ENCODE results near the gene RAB13. TPM values are rescaled to one million over a fixed set of nuclear protein-coding genes. Genes with fewer than 3 reads are reported as not detected.

The RAB13 gene
- total and polyA plus RNA-seq, 2 of the 13 experiments (the other 11 are each of a cell fraction or from before 2014, with no cell fraction given), result 15.9 to 24.7 TPM

GRCh38 chr1:153958111-153958960, 27.8 kb downstream of the RAB13 start, which contains the start of gene CRTC2 (continued):
- TF ChIP-seq ZBTB49 (CRISPR knock-in tag; IDR thresholded peaks at IDR 0.05; ENCODE audit: borderline replicate concordance) (no peak), ATF4 (CRISPR knock-in tag; IDR thresholded peaks at IDR 0.05) (no peak), POLR2AphosphoS5 (IDR thresholded peaks at IDR 0.05; ENCODE audit: low read depth, low read length) (peak; percentile 71), HNF4A (CRISPR knock-in tag; IDR thresholded peaks at IDR 0.05) (no peak), SAFB2 (CRISPR knock-in tag; IDR thresholded peaks at IDR 0.05; ENCODE audit: borderline replicate concordance, low read depth) (peak; percentile 53; the same call in 1 of the 2 replicates), MAFK (conservative IDR thresholded peaks at IDR 0.05 in 1 of 2, IDR thresholded peaks at IDR 0.05 in 1 of 2; ENCODE audit: low read length in 2 of 2) (0 out of 4 replicates have a peak, but pooled peaks of 1 of the 2 experiments have one; percentile 10), PRMT3 (CRISPR knock-in tag; IDR thresholded peaks at IDR 0.05; ENCODE audit: borderline replicate concordance, low read depth) (0 out of 2 replicates have a peak, but pooled peaks have one; percentile 50), ZNF670 (CRISPR knock-in tag; IDR thresholded peaks at IDR 0.05; ENCODE audit: borderline replicate concordance) (0 out of 2 replicates have a peak, but pooled peaks have one; percentile 60), DR1 (CRISPR knock-in tag; IDR thresholded peaks at IDR 0.05) (peak; percentile 54; the same call in 1 of the 2 replicates), ELF3 (CRISPR knock-in tag; IDR thresholded peaks at IDR 0.05) (peak; percentile 77; the same call in 1 of the 2 replicates), SRSF1 (optimal IDR thresholded peaks at IDR 0.05; ENCODE audit: low read depth, low read length) (peak; percentile 44), XRCC5 (optimal IDR thresholded peaks at IDR 0.05; ENCODE audit: low read length) (peak; percentile 36)
- TF ChIP-seq, protein P1, sequence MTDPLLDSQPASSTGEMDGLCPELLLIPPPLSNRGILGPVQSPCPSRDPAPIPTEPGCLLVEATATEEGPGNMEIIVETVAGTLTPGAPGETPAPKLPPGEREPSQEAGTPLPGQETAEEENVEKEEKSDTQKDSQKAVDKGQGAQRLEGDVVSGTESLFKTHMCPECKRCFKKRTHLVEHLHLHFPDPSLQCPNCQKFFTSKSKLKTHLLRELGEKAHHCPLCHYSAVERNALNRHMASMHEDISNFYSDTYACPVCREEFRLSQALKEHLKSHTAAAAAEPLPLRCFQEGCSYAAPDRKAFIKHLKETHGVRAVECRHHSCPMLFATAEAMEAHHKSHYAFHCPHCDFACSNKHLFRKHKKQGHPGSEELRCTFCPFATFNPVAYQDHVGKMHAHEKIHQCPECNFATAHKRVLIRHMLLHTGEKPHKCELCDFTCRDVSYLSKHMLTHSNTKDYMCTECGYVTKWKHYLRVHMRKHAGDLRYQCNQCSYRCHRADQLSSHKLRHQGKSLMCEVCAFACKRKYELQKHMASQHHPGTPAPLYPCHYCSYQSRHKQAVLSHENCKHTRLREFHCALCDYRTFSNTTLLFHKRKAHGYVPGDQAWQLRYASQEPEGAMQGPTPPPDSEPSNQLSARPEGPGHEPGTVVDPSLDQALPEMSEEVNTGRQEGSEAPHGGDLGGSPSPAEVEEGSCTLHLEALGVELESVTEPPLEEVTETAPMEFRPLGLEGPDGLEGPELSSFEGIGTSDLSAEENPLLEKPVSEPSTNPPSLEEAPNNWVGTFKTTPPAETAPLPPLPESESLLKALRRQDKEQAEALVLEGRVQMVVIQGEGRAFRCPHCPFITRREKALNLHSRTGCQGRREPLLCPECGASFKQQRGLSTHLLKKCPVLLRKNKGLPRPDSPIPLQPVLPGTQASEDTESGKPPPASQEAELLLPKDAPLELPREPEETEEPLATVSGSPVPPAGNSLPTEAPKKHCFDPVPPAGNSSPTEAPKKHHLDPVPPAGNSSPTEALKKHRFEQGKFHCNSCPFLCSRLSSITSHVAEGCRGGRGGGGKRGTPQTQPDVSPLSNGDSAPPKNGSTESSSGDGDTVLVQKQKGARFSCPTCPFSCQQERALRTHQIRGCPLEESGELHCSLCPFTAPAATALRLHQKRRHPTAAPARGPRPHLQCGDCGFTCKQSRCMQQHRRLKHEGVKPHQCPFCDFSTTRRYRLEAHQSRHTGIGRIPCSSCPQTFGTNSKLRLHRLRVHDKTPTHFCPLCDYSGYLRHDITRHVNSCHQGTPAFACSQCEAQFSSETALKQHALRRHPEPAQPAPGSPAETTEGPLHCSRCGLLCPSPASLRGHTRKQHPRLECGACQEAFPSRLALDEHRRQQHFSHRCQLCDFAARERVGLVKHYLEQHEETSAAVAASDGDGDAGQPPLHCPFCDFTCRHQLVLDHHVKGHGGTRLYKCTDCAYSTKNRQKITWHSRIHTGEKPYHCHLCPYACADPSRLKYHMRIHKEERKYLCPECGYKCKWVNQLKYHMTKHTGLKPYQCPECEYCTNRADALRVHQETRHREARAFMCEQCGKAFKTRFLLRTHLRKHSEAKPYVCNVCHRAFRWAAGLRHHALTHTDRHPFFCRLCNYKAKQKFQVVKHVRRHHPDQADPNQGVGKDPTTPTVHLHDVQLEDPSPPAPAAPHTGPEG (CRISPR knock-in tag; IDR thresholded peaks at IDR 0.05), result peak; percentile 79
- TF ChIP-seq, protein P2, sequence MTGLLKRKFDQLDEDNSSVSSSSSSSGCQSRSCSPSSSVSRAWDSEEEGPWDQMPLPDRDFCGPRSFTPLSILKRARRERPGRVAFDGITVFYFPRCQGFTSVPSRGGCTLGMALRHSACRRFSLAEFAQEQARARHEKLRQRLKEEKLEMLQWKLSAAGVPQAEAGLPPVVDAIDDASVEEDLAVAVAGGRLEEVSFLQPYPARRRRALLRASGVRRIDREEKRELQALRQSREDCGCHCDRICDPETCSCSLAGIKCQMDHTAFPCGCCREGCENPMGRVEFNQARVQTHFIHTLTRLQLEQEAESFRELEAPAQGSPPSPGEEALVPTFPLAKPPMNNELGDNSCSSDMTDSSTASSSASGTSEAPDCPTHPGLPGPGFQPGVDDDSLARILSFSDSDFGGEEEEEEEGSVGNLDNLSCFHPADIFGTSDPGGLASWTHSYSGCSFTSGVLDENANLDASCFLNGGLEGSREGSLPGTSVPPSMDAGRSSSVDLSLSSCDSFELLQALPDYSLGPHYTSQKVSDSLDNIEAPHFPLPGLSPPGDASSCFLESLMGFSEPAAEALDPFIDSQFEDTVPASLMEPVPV (CRISPR knock-in tag; IDR thresholded peaks at IDR 0.05), result peak; percentile 41; the same call in 1 of the 2 replicates
- TF ChIP-seq, protein P3, sequence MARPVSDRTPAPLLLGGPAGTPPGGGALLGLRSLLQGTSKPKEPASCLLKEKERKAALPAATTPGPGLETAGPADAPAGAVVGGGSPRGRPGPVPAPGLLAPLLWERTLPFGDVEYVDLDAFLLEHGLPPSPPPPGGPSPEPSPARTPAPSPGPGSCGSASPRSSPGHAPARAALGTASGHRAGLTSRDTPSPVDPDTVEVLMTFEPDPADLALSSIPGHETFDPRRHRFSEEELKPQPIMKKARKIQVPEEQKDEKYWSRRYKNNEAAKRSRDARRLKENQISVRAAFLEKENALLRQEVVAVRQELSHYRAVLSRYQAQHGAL (CRISPR knock-in tag; IDR thresholded peaks at IDR 0.05; ENCODE audit: not compliant biosample characterization), result peak; percentile 74
